GM21737 (cell line): ENCODE results near the gene TENT5C.

Experiments used
- ATAC-seq: cut with Tn5 transposase; IDR thresholded peaks from one replicate; pipeline ENCODE4 v1.9.1; 2021; ENCODE audit warnings: mild to moderate bottlenecking, moderate library complexity; ENCODE audit not compliant: unreplicated experiment

The TENT5C gene

GRCh38 chr1:117611894-117612483 is 6.1 kb downstream of the TENT5C start:
- ATAC-seq, result no peak

GRCh38 chr1:117612517-117613248 is 6.8 kb downstream of the TENT5C start:
- ATAC-seq, result no peak

GRCh38 chr1:117613249-117613968 is 7.6 kb downstream of the TENT5C start:
- ATAC-seq, result no peak

- ATAC-seq, result no peak
Observed at GRCh38 chr1:117613969-117614729, 8.3 kb downstream of the TENT5C start.

GRCh38 chr1:117615474-117615873 is 9.6 kb downstream of the TENT5C start:
- ATAC-seq, result no peak

GRCh38 chr1:117616356-117616755 is 10.5 kb downstream of the TENT5C start:
- ATAC-seq, result no peak

- no peak for ATAC-seq
Observed at GRCh38 chr1:117616967-117617366, 11.1 kb downstream of the TENT5C start.

GRCh38 chr1:117618450-117619122 is 12.7 kb downstream of the TENT5C start:
- no peak for ATAC-seq

GRCh38 chr1:117620440-117620839 is 14.6 kb downstream of the TENT5C start:
- no peak for ATAC-seq

- ATAC-seq, result no peak
Observed at GRCh38 chr1:117621316-117621715, 15.5 kb downstream of the TENT5C start.

- ATAC-seq, result no peak
Observed at GRCh38 chr1:117622726-117623125, 16.9 kb downstream of the TENT5C start.

GRCh38 chr1:117623141-117623540 is 17.3 kb downstream of the TENT5C start:
- ATAC-seq, result no peak

- ATAC-seq, result no peak
Observed at GRCh38 chr1:117623698-117624097, 17.9 kb downstream of the TENT5C start.

GRCh38 chr1:117627546-117628130 is 21.8 kb downstream of the TENT5C start:
- no peak for ATAC-seq

- ATAC-seq, result no peak
Observed at GRCh38 chr1:117628343-117628742, 22.5 kb downstream of the TENT5C start.

GRCh38 chr1:117629625-117630422 is 24.0 kb downstream of the TENT5C start:
- no peak for ATAC-seq

- ATAC-seq, result no peak
Observed at GRCh38 chr1:117630423-117630998, 24.7 kb downstream of the TENT5C start.

GRCh38 chr1:117631359-117632160 is 25.7 kb downstream of the TENT5C start:
- no peak for ATAC-seq
